IMR-90 (cell line): Measurements from ENCODE around the gene CYP19A1. TPM values are rescaled to one million over a fixed set of nuclear protein-coding genes. Genes with fewer than 3 reads are reported as not detected.

Experiments used
- ATAC-seq: fragments of 200-7000 bp; cut with Tn5 transposase; 2 replicates; pipeline ENCODE4 v1.9.1; 2020; ENCODE audit warnings: low read depth, mild to moderate bottlenecking, moderate library complexity
- BruUV-seq: library from RNA; stranded (reverse); fragments of 400-500 nt; replicated peaks from 2 replicates; lab custom pipeline; 2021; lab: Mats Ljungman, UMichigan
- CTCF ChIA-PET: fragments of 300-600 bp; formaldehyde crosslinking; extraction: SDS; loops from one replicate; lab custom pipeline; 2021; ENCODE audit warnings: antibody characterized with exemption; lab: Yijun Ruan, JAX
- POLR2A ChIA-PET: fragments of 300-600 bp; sonication (Branson Sonifier 250); formaldehyde crosslinking; loops from one replicate; lab custom pipeline; 2022; ENCODE audit warnings: antibody characterized with exemption; ENCODE audit not compliant: unreplicated experiment; lab: Charles Lee
- DNase-seq: peaks from one replicate; pipeline ENCODE4 v3.0.0; 2013
- H2AFZ ChIP-seq: replicated peaks from 2 replicates; pipeline ENCODE3; 2013; ENCODE audit warnings: low read length, mild to moderate bottlenecking; ENCODE audit not compliant: poor library complexity
- H2AK5ac ChIP-seq: 2 replicates; pipeline ENCODE4 v1.6.1; 2013; ENCODE audit warnings: low read depth, low read length, inconsistent platforms
- H2AK9ac ChIP-seq: replicated peaks from 2 replicates; pipeline ENCODE3; 2013; ENCODE audit warnings: mild to moderate bottlenecking, low read depth, low read length, moderate library complexity; ENCODE audit not compliant: poor library complexity
- H2BK120ac ChIP-seq: 2 replicates; pipeline ENCODE4 v1.6.1; 2013; ENCODE audit warnings: low read depth, low read length, inconsistent platforms
- H2BK15ac ChIP-seq: 3 replicates; pipeline ENCODE4 v1.6.1; 2013; ENCODE audit warnings: low read depth, low read length, inconsistent platforms
- H2BK20ac ChIP-seq: 2 replicates; pipeline ENCODE4 v1.6.1; 2013; ENCODE audit warnings: low read depth, mild to moderate bottlenecking, inconsistent platforms, low read length, moderate library complexity
- H2BK5ac ChIP-seq: 2 replicates; pipeline ENCODE4 v1.6.1; 2013; ENCODE audit warnings: mild to moderate bottlenecking, low read depth, low read length, inconsistent platforms; ENCODE audit not compliant: poor library complexity, severe bottlenecking
- H3K14ac ChIP-seq: replicated peaks from 2 replicates; pipeline ENCODE4 v1.6.1; 2013; ENCODE audit warnings: low read depth, low read length, inconsistent platforms
- H3K18ac ChIP-seq: 2 replicates; pipeline ENCODE4 v1.6.1; 2013; ENCODE audit warnings: low read depth, low read length, control low read depth
- H3K23ac ChIP-seq: 2 replicates; pipeline ENCODE4 v1.6.1; 2013; ENCODE audit warnings: low read depth, low read length, inconsistent platforms
- H3K27ac ChIP-seq: 2 replicates; pipeline ENCODE4 v1.5.1; 2013; ENCODE audit warnings: mild to moderate bottlenecking, control low read depth, low read length; ENCODE audit not compliant: insufficient read depth
- H3K27me3 ChIP-seq: 2 replicates; pipeline ENCODE4 v1.6.1; 2013; ENCODE audit warnings: low read length; ENCODE audit not compliant: control insufficient read depth, insufficient read depth
- H3K36me3 ChIP-seq: 2 replicates; pipeline ENCODE4 v1.6.1; 2013; ENCODE audit warnings: low read length, mixed read lengths; ENCODE audit not compliant: control insufficient read depth, insufficient read depth
- H3K4ac ChIP-seq: 2 replicates; pipeline ENCODE4 v1.6.1; 2013; ENCODE audit warnings: low read depth, low read length, inconsistent platforms
- H3K4me1 ChIP-seq: 2 replicates; pipeline ENCODE4 v1.6.1; 2013; ENCODE audit warnings: low read length, mixed read lengths; ENCODE audit not compliant: control insufficient read depth, insufficient read depth
- H3K4me2 ChIP-seq: 2 replicates; pipeline ENCODE4 v1.6.1; 2013; ENCODE audit warnings: low read depth, mild to moderate bottlenecking, control low read depth, low read length, moderate library complexity
- H3K4me3 ChIP-seq: 2 replicates; pipeline ENCODE4 v1.5.1; 2013; ENCODE audit warnings: low read depth, mild to moderate bottlenecking, control low read depth, low read length, moderate library complexity; ENCODE audit not compliant: insufficient read depth
- H3K56ac ChIP-seq: 2 replicates; pipeline ENCODE4 v1.6.1; 2013; ENCODE audit warnings: low read length, inconsistent platforms; ENCODE audit not compliant: insufficient read depth; ENCODE audit errors: extremely low read depth
- H3K79me1 ChIP-seq, 2 experiments: 2 replicates each; pipeline ENCODE4 v1.6.1; 2013; ENCODE audit warnings: low read length in 2 of 2, inconsistent platforms in 1 of 2, low read depth in 1 of 2
- H3K9ac ChIP-seq: 2 replicates; pipeline ENCODE4 v1.6.1; 2013; ENCODE audit warnings: low read depth, low read length, control low read depth
- H3K9me1 ChIP-seq: 2 replicates; pipeline ENCODE4 v1.6.1; 2013; ENCODE audit warnings: low read length, inconsistent platforms; ENCODE audit not compliant: insufficient read depth
- H3K9me3 ChIP-seq: 2 replicates; pipeline ENCODE4 v1.6.1; 2013; ENCODE audit warnings: low read length; ENCODE audit not compliant: control insufficient read depth, insufficient read depth
- H4K20me1 ChIP-seq: 2 replicates; pipeline ENCODE4 v1.6.1; 2013; ENCODE audit warnings: low read length, inconsistent platforms; ENCODE audit not compliant: insufficient read depth
- H4K5ac ChIP-seq: 2 replicates; pipeline ENCODE4 v1.6.1; 2013; ENCODE audit warnings: mild to moderate bottlenecking, low read depth, low read length, control low read depth
- H4K8ac ChIP-seq, 2 experiments: 2 replicates each; pipeline ENCODE4 v1.6.1; 2013; ENCODE audit warnings: low read depth in 2 of 2, low read length in 2 of 2, control low read depth in 1 of 2, inconsistent platforms in 1 of 2
- H4K91ac ChIP-seq: 2 replicates; pipeline ENCODE4 v1.6.1; 2013; ENCODE audit warnings: low read depth, low read length, inconsistent platforms; ENCODE audit not compliant: insufficient read depth
- BHLHE40 ChIP-seq: fragments of 150-350 bp; IDR thresholded peaks from 2 replicates; pipeline ENCODE4 v1.6.1; 2016; ENCODE audit warnings: mild to moderate bottlenecking, low read depth, low read length
- FOS ChIP-seq: fragments of 150-350 bp; IDR thresholded peaks from 2 replicates; pipeline ENCODE4 v1.6.1; 2016; ENCODE audit warnings: low read depth, low read length
- MAFK ChIP-seq: IDR thresholded peaks from 2 replicates; pipeline ENCODE4 v1.6.1; 2012; ENCODE audit warnings: low read depth, low read length, improper control_type of control experiment
- MAZ ChIP-seq: IDR thresholded peaks from 2 replicates; pipeline ENCODE4 v1.6.1; 2012; ENCODE audit warnings: low read depth, mild to moderate bottlenecking, low read length, improper control_type of control experiment, moderate library complexity, borderline replicate concordance
- MXI1 ChIP-seq: IDR thresholded peaks from 2 replicates; pipeline ENCODE4 v1.6.1; 2012; ENCODE audit warnings: low read depth, mild to moderate bottlenecking, low read length, moderate library complexity, borderline replicate concordance
- POLR2A ChIP-seq: IDR thresholded peaks from 2 replicates; pipeline ENCODE4 v1.6.1; 2012; ENCODE audit warnings: mild to moderate bottlenecking, low read depth, low read length
- RAD21 ChIP-seq: IDR thresholded peaks from 2 replicates; pipeline ENCODE4 v1.6.1; 2012; ENCODE audit warnings: low read length, improper control_type of control experiment
- RCOR1 ChIP-seq: IDR thresholded peaks from 2 replicates; pipeline ENCODE4 v1.6.1; 2012; ENCODE audit warnings: mild to moderate bottlenecking, low read length, improper control_type of control experiment; ENCODE audit not compliant: insufficient replicate concordance
- RFX5 ChIP-seq: IDR thresholded peaks from 2 replicates; pipeline ENCODE4 v1.8.0; 2012; ENCODE audit warnings: low read depth, mild to moderate bottlenecking, low read length, moderate library complexity
- SMC3 ChIP-seq: fragments of 150-350 bp; IDR thresholded peaks from 2 replicates; pipeline ENCODE4 v1.6.1; 2016; ENCODE audit warnings: low read depth, mild to moderate bottlenecking, antibody characterized with exemption, low read length, moderate library complexity
- WGBS, 2 experiments: methylation state at CpG; one replicate each; pipeline versions ENCODE4 v1.1.5 to v1.1.7; 2013; ENCODE audit warnings: missing lambda C conversion rate in 2 of 2; ENCODE audit not compliant: insufficient read length in 1 of 2; ENCODE audit errors: extremely low coverage in 2 of 2; 5-methylcytosine and 5-hydroxymethylcytosine counted together
- dilution Hi-C: fragments of 300-500 bp; cut with HindIII; formaldehyde crosslinking; loops from one replicate; pipeline ENCODE4 v1.14.3; 2018; ENCODE audit warnings: low sequenced_read_pairs; ENCODE audit not compliant: unreplicated experiment
- in situ Hi-C: fragments of 300-500 bp; cut with MboI; formaldehyde crosslinking; loops from 3 replicates; pipeline ENCODE4 v1.14.3; 2019; ENCODE audit warnings: low sequenced_read_pairs, inconsistent platforms, mixed read lengths
- intact Hi-C: fragments of 100-400 bp; cut with micrococcal nuclease; formaldehyde crosslinking; loops from 2 replicates; pipeline ENCODE4 v1.10.0; 2022
- polyA plus RNA-seq, 3 experiments: library from polyadenylated mRNA; depleted of rRNA; stranded (reverse); fragments of >200 nt; gene quantifications; 2 replicates each; pipeline ENCODE4 v1.2.3, GENCODE V29; 2012; ENCODE audit warnings: low replicate concordance in 1 of 3
- total RNA-seq: library from RNA; depleted of rRNA; stranded (reverse); fragments of >200 nt; gene quantifications from 2 replicates; pipeline ENCODE4 v1.2.3, GENCODE V29; 2012
- TF ChIP-seq, protein P1 (sequence below): conservative IDR thresholded peaks from 2 replicates; pipeline ENCODE4 v1.5.1; 2012; ENCODE audit warnings: mild to moderate bottlenecking, low read depth, low read length, improper control_type of control experiment
- TF ChIP-seq, protein P2 (sequence below): fragments of 150-350 bp; IDR thresholded peaks from 2 replicates; pipeline ENCODE4 v1.6.1; 2017; ENCODE audit warnings: mild to moderate bottlenecking, antibody characterized with exemption, low read length, low read depth

CYP19A1 gene
- total and polyA plus RNA-seq, 2 of the 4 experiments (the other 2 are of a cell fraction) = not detected

DNA sequence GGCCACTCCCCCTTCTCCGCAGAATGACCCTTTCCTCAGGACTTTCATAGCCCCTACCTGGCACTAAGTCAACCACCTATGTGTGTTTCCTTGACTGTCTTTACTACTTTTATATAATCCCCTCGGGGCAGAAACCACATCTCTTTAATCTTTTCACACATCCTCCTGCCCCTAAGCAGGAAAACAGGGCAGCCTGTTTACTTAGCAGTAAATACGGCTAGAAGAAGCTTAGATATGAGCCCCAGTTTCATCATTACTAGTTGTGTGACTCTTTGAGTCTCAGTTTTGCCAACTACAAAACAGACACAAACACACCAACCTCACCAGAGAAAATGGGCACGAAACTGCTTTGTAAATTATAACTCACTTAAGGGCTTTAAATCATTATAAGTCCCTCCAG is 98.3 kb downstream of the CYP19A1 start:
- H3K79me1 ChIP-seq = no peaks in the 10 kb centered on the region
- H3K4ac ChIP-seq = no peak overlapping the region
- H3K9ac ChIP-seq = no peak overlapping the region
- dilution Hi-C loops = no loop called here
- H2BK15ac ChIP-seq = no peak overlapping the region
- intact Hi-C loops = no loop called here
- no peak overlapping the region for H3K23ac ChIP-seq
- no peaks in the 10 kb centered on the region for H3K9me3 ChIP-seq
- H3K4me3 ChIP-seq = no peak overlapping the region
- no peak overlapping the region for H3K27ac ChIP-seq
- H3K14ac ChIP-seq = no peak overlapping the region
- no peaks in the 10 kb centered on the region for H3K9me1 ChIP-seq
- BruUV-seq = no TSS peak
- H3K36me3 ChIP-seq = no peaks in the 10 kb centered on the region
- H4K20me1 ChIP-seq = no peaks in the 10 kb centered on the region
- peaks cover 41% of the 10 kb centered on the region for H3K27me3 ChIP-seq
- no peak overlapping the region for H4K91ac ChIP-seq
- POLR2A ChIA-PET = no interaction called here
- H2BK120ac ChIP-seq = no peak overlapping the region
- CTCF ChIA-PET = no interaction called here
- no peak overlapping the region for H3K56ac ChIP-seq
- H4K5ac ChIP-seq = no peak overlapping the region
- DNase-seq (no peak), ATAC-seq (no peak)
- in situ Hi-C loops = no loop called here
- no peak overlapping the region for H2BK20ac ChIP-seq
- no peak overlapping the region for H2AK9ac ChIP-seq
- no peak overlapping the region for H2AFZ ChIP-seq
- H2BK5ac ChIP-seq = no peak overlapping the region
- H3K4me2 ChIP-seq = no peak overlapping the region
- no CpG with 5 or more reads among the region's 4 CpGs for WGBS, 2 experiments
- no peak overlapping the region for H4K8ac ChIP-seq
- no peak for TF ChIP-seq MAFK
- no peak for TF ChIP-seq MAZ
- TF ChIP-seq BHLHE40 = no peak
- no peak for TF ChIP-seq POLR2A
- TF ChIP-seq MXI1 = no peak
- TF ChIP-seq, protein P1, sequence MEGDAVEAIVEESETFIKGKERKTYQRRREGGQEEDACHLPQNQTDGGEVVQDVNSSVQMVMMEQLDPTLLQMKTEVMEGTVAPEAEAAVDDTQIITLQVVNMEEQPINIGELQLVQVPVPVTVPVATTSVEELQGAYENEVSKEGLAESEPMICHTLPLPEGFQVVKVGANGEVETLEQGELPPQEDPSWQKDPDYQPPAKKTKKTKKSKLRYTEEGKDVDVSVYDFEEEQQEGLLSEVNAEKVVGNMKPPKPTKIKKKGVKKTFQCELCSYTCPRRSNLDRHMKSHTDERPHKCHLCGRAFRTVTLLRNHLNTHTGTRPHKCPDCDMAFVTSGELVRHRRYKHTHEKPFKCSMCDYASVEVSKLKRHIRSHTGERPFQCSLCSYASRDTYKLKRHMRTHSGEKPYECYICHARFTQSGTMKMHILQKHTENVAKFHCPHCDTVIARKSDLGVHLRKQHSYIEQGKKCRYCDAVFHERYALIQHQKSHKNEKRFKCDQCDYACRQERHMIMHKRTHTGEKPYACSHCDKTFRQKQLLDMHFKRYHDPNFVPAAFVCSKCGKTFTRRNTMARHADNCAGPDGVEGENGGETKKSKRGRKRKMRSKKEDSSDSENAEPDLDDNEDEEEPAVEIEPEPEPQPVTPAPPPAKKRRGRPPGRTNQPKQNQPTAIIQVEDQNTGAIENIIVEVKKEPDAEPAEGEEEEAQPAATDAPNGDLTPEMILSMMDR = no peak
- no peak for TF ChIP-seq RCOR1
- TF ChIP-seq, protein P2, sequence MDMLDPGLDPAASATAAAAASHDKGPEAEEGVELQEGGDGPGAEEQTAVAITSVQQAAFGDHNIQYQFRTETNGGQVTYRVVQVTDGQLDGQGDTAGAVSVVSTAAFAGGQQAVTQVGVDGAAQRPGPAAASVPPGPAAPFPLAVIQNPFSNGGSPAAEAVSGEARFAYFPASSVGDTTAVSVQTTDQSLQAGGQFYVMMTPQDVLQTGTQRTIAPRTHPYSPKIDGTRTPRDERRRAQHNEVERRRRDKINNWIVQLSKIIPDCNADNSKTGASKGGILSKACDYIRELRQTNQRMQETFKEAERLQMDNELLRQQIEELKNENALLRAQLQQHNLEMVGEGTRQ = no peak
- no peak for TF ChIP-seq RFX5
- TF ChIP-seq RAD21 = no peak
- no peak for TF ChIP-seq FOS
- no peak for TF ChIP-seq SMC3
- H3K4me1 ChIP-seq = no peaks in the 10 kb centered on the region
- no peak overlapping the region for H2AK5ac ChIP-seq
- H3K18ac ChIP-seq = no peak overlapping the region
